HG03575 (cell line): ENCODE measurements around the gene C4orf50.

Source experiments
- ATAC-seq: cut with Tn5 transposase; IDR thresholded peaks from one replicate; pipeline ENCODE4 v1.9.1; 2021; ENCODE audit not compliant: unreplicated experiment, insufficient number of reproducible peaks, low FRiP score; ENCODE audit errors: extremely low read depth

C4orf50 gene

DNA sequence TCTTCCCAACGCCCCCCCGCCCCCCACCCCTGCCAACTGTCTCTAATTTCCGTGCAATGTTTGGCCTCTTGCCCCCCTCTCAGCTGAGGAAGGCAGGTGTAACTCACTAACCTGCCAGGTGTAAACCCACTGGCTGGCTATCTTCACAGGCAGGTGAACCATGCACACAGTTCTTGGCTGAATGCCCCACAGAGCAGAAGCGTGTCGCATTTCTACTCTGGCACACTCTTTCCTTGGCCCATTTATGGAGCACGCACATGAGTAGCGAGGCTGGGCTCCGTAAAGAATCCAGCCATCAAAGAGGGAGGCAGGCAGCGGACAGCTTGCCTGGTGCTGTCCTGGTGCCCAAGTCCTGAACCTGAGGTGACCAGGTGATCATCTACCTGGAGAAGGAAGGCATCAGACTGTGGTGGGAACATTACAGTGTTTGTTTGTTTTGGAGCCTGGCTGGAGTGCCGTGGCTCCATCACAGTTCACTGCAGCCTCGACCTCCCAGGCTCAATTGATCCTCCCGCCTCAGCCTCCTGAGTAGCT lies 86.1 kb downstream of the C4orf50 start:
- no peak for ATAC-seq

DNA sequence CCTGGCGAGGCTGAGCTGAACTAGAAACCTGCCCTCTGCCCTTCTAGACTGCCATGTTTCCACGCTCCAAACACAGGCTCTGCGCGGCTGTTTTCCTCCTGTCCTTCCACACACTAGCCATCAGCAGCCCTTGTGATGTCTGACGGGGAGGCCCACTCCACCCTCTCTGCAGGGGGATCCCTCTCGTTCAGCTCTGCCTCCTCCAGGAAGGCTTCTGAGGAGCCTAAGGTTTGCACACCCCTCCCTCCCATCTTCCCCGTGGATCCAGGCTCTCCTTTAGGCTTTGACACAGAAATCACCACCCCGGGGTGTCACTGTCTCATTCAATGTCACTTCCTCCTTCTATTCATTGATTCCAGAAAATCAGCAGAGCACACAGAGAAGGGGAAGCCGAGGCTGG lies 86.7 kb downstream of the C4orf50 start:
- ATAC-seq = no peak

GRCh38 chr4:5930876-5931275 lies 87.4 kb downstream of the C4orf50 start:
- ATAC-seq = no peak

GRCh38 chr4:5930456-5930855 lies 87.8 kb downstream of the C4orf50 start:
- ATAC-seq = no peak

- no peak for ATAC-seq
Measured at GRCh38 chr4:5928844-5929420, 89.3 kb downstream of the C4orf50 start.

DNA sequence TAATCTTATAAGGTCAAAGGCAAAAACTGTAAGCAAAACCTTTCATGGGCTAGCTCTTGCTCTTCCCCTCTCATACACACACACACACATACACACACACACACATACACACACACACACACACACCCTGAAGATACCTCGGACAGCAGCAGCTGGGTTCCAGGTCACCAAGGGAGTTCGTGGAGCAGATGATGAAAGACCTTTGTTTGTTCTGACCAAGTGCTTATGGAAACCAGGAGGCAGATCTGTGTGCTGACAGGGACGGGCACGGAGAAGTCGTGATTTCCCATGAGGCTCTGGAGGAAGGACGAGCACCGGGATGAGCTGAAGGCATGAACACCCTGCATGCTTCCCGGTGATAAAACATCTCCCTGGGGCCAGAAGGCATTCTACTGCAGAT lies 90.0 kb downstream of the C4orf50 start:
- no peak for ATAC-seq

DNA sequence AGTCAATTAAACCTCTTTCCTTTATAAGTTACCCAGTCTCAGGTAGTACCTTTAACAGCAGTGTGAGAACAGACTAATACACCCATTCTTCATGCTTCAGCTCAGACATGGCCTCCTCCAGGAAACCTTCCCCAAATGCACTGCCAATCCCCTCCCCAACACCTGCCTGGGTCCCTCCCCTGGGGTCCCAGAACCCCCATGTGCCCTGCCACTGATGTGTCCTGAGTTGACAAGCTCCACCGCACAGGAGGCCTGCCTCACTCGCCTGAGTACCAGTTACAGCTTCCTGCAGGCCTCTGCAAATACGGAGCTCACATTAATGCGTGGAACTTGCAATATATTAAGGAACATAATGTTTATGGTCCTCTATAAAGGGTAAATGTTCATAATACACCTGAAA lies 90.5 kb downstream of the C4orf50 start:
- ATAC-seq = no peak

- no peak for ATAC-seq
Measured at GRCh38 chr4:5927116-5927515, 91.1 kb downstream of the C4orf50 start.

DNA sequence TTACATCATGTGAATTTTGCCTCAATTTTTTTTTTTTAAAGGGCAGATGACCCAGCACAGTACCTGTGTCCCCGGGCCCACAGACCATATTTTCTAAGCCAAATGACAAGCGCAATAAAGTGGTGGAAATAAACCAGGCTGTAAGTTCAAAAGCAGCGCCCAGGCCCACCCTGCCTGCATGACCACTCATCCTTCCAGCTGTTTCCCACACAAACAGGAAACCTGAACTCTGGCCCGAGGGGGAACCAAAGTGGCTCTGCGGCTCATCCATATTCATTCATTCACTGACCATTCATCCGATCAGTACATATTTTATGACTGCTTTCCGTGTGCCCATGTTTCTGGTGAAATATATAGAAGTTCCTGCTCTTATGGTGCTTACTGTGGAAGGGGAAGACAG lies 91.6 kb downstream of the C4orf50 start:
- no peak for ATAC-seq

- ATAC-seq = no peak
Measured at GRCh38 chr4:5925419-5926200, 92.6 kb downstream of the C4orf50 start.

DNA sequence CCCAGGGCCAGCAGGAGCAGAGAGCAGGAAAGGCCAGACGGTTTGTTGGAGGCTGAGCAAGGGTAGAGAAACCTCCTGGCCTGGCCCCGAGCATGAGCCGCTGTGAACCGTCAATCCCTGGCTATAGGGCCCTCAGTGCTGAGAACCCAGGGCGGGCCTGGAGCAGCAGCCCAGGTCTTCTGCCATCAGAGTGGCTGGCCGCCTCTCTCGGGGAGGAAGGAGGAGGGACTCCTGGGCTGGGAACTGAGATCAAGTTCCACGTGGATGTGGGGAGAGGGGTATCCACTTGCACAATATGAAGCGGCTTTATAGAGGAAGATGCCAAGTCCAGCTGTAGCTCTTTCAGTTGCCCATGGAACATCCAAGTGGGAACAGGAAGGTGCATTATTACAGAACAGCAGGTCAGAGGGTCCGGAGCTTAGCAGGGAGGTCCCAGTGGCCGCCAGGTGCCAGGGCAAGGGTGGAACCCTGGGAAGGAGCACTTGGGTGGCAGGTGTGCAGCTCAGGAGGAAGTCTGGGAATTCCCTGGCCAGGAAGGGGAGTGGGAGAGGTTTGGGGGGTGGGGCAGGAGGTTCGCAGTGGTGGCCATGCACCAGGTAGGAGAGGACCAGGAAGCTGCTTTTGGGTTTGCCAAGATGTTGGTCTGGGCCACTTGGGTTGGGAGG lies 93.6 kb downstream of the C4orf50 start:
- ATAC-seq = no peak

- ATAC-seq = no peak
Measured at GRCh38 chr4:5923376-5923775, 94.9 kb downstream of the C4orf50 start.

- ATAC-seq = no peak
Measured at GRCh38 chr4:5922556-5922955, 95.7 kb downstream of the C4orf50 start.

GRCh38 chr4:5921981-5922380 lies 96.2 kb downstream of the C4orf50 start:
- ATAC-seq = no peak

DNA sequence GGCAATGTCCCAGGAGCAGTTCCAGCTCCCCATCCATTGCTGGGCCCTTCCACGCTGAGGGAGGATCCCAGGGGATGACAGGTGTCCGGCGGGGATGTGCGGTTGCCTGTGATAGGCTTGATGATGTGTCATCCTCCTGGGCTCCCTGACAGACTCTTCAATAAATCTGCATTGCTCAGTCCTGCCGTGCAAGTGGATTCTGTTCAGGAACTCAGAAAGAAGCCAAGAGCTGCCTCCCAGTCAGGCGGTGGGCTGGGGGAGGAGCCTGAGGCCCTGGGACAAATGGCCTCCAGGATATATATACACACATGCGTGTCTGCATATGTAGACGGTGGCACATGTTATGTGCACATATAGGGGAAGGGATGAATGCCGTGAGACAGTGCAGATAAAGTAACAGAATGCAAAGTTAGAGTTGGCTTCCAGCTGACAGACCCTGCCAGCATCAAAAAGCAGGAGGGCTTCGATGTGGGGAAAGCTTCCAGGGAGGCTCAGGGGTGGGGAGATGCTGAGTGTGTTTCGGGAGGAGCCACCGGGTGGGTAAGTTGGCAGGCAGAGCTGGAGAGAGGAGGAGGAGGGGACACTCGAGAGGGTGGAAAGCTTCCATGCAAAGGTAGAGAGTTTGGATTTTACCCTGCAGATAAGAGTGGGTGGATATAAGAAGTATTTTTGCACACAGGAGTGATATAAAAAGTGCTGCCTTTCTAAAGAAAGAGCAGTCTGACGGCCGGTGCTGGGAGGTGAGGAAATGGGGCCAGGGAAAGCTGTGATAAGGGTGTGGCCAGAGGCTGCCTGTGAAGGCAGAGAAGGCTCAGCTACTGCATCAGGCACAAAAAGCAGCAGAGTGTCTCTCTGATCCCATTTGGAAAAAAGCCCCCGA lies 96.9 kb downstream of the C4orf50 start:
- ATAC-seq = no peak

- no peak for ATAC-seq
Measured at GRCh38 chr4:5919571-5919970, 98.7 kb downstream of the C4orf50 start.

DNA sequence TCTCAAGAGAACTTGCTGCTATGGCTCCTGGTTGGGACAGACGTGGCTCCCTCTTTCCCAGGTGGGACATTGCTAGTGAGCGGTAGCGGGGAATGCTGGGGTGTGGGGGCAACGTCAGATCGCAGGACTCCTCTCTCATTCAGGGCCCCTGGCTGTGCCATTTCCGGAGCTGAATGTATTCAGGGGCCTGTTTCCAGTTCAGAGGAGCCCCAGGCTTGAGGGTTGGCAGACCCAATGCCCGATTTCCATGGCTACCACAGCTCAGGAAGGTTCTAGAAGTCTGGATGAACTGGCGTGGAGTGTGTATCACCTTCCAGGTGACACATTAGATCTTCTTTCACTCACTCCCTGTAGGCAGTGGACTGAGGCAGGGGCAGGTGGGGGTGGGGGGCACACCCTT lies 99.2 kb downstream of the C4orf50 start:
- no peak for ATAC-seq

- ATAC-seq = no peak
Measured at GRCh38 chr4:5918331-5918985, 99.8 kb downstream of the C4orf50 start.

- ATAC-seq = no peak
Measured at GRCh38 chr4:5917672-5918071, 100.6 kb downstream of the C4orf50 start.
